ENCODE measurements around the gene TMEM97. TPM values are rescaled to one million over a fixed set of nuclear protein-coding genes. Genes with fewer than 3 reads are reported as not detected.

Gene TMEM97
- polyA plus RNA-seq, 1 donor from 2014 or later = 16.9 TPM

DNA sequence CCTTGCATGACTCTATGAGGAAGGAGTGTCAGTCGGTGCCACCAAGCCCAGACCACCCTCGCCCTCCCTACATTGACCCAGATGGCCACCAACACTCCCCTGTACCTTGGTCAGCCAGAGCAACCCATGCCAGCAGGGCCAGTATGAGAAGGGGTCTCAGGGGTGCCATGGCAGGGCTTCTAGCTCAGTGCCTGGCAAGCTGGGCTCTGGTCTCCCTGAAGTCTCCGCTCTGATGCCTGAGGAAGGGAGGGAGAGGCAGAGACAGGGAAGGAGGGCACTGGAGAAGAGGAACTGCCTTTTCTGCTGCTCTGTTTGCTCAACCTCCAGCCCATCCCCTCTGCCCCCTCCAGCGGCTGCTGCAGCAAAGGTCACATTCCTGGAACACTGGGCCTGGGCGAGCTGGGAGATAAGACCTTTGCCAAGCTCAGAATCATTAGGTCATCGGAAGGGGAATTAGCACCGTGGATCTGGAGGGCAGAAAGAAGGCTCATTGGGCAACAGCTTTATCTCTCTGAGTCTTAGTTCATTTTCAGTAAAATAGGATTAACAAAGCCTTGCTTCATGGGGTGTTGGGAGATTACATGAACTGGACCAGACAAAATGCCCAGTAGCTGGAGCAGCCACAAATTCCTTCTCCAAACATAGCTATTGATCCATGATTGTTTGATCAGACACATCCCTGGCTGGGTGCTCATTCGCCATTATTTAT is 51.2 kb downstream of the TMEM97 start, which contains the start of gene VTN:
Gene VTN (minus strand): TSS at position 273 of the 709 bp plus-strand sequence. CDS start 104 bp downstream, at position 169.
- Histone ChIP-seq H3K9ac (ENCODE audit: low read length) (peak within 1 kb of the TSS; percentile 99), H3K27ac (ENCODE audit: low read length) (peak within 1 kb of the TSS; percentile 96), H3K9me3 (ENCODE audit: low read length) (no peaks in the 10 kb centered on the region), H3K79me2 (replicated peaks; ENCODE audit: insufficient read depth, low read length) (peaks cover 13% of the 10 kb centered on the region), H3K4me3 (ENCODE audit: low read length) (peak within 1 kb of the TSS; percentile 95), H4K20me1 (ENCODE audit: insufficient read depth) (no peaks in the 10 kb centered on the region), H2AFZ (ENCODE audit: low read depth, low read length) (no peak within 1 kb of the TSS), H3K36me3 (ENCODE audit: insufficient read depth, low read length) (no peaks in the 10 kb centered on the region), H3K4me2 (ENCODE audit: low read length) (no peak within 1 kb of the TSS), H3K9me2 (ENCODE audit: insufficient read depth, low read length) (no peaks in the 10 kb centered on the region), H3F3A (ENCODE audit: insufficient read depth, low read length, poor library complexity, severe bottlenecking) (peaks cover 3% of the 10 kb centered on the region), H3K27me3 (ENCODE audit: insufficient read depth, low read depth, low read length) (no peaks in the 10 kb centered on the region)
- TF ChIP-seq TAF1 (IDR thresholded peaks at IDR 0.05; ENCODE audit: low read depth) = no peak
- TF ChIP-seq, protein P1, sequence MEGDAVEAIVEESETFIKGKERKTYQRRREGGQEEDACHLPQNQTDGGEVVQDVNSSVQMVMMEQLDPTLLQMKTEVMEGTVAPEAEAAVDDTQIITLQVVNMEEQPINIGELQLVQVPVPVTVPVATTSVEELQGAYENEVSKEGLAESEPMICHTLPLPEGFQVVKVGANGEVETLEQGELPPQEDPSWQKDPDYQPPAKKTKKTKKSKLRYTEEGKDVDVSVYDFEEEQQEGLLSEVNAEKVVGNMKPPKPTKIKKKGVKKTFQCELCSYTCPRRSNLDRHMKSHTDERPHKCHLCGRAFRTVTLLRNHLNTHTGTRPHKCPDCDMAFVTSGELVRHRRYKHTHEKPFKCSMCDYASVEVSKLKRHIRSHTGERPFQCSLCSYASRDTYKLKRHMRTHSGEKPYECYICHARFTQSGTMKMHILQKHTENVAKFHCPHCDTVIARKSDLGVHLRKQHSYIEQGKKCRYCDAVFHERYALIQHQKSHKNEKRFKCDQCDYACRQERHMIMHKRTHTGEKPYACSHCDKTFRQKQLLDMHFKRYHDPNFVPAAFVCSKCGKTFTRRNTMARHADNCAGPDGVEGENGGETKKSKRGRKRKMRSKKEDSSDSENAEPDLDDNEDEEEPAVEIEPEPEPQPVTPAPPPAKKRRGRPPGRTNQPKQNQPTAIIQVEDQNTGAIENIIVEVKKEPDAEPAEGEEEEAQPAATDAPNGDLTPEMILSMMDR (IDR thresholded peaks at IDR 0.05; ENCODE audit: poor library complexity, severe bottlenecking) = no peak
- TF ChIP-seq SMC3 (conservative IDR thresholded peaks at IDR 0.05; ENCODE audit: poor library complexity) = no peak
- no peak for TF ChIP-seq EP300 (conservative IDR thresholded peaks at IDR 0.05; ENCODE audit: poor library complexity, severe bottlenecking)
- no peak for TF ChIP-seq POLR2AphosphoS5 (IDR thresholded peaks at IDR 0.05)
- no peak for TF ChIP-seq MXI1 (conservative IDR thresholded peaks at IDR 0.05; ENCODE audit: poor library complexity, severe bottlenecking)
- TF ChIP-seq EZH2 (IDR thresholded peaks at IDR 0.05; ENCODE audit: borderline replicate concordance, insufficient read depth, low read length, poor library complexity, severe bottlenecking) = no peak
- TF ChIP-seq, protein P2, sequence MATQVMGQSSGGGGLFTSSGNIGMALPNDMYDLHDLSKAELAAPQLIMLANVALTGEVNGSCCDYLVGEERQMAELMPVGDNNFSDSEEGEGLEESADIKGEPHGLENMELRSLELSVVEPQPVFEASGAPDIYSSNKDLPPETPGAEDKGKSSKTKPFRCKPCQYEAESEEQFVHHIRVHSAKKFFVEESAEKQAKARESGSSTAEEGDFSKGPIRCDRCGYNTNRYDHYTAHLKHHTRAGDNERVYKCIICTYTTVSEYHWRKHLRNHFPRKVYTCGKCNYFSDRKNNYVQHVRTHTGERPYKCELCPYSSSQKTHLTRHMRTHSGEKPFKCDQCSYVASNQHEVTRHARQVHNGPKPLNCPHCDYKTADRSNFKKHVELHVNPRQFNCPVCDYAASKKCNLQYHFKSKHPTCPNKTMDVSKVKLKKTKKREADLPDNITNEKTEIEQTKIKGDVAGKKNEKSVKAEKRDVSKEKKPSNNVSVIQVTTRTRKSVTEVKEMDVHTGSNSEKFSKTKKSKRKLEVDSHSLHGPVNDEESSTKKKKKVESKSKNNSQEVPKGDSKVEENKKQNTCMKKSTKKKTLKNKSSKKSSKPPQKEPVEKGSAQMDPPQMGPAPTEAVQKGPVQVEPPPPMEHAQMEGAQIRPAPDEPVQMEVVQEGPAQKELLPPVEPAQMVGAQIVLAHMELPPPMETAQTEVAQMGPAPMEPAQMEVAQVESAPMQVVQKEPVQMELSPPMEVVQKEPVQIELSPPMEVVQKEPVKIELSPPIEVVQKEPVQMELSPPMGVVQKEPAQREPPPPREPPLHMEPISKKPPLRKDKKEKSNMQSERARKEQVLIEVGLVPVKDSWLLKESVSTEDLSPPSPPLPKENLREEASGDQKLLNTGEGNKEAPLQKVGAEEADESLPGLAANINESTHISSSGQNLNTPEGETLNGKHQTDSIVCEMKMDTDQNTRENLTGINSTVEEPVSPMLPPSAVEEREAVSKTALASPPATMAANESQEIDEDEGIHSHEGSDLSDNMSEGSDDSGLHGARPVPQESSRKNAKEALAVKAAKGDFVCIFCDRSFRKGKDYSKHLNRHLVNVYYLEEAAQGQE (IDR thresholded peaks at IDR 0.05; ENCODE audit: borderline replicate concordance) = no peak
- no peak for TF ChIP-seq RAD21 (conservative IDR thresholded peaks at IDR 0.05)

DNA sequence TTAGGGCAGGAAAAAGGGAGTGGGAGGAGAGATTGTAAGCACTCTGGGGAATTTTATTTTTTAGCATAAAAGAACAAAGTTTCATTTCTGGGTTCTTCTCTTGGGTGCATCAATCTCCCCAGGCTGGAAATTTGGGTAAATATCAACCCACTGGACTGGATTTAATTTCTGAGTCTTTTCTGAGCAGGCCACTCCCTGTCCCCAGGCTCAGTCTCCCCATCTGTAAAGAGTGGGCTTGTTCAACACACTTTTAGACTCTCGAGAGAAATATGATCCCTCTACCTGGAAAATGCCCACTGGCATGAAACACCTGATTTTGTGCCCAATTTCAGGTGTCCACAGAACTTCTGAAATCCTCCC is 51.7 kb downstream of the TMEM97 start:
- Histone ChIP-seq H3K36me3 (ENCODE audit: insufficient read depth, low read length) (no peaks in the 10 kb centered on the region), H3K4me2 (ENCODE audit: low read length) (no peak overlapping the region), H3K27ac (ENCODE audit: low read length) (peak overlapping the region; percentile 96), H3K9me2 (ENCODE audit: insufficient read depth, low read length) (no peaks in the 10 kb centered on the region), H3K4me3 (ENCODE audit: low read length) (peak overlapping the region; percentile 95), H3F3A (ENCODE audit: insufficient read depth, low read length, poor library complexity, severe bottlenecking) (peaks cover 3% of the 10 kb centered on the region), H2AFZ (ENCODE audit: low read depth, low read length) (no peak overlapping the region), H3K79me2 (replicated peaks; ENCODE audit: insufficient read depth, low read length) (peaks cover 17% of the 10 kb centered on the region), H3K9me3 (ENCODE audit: low read length) (no peaks in the 10 kb centered on the region), H4K20me1 (ENCODE audit: insufficient read depth) (no peaks in the 10 kb centered on the region), H3K9ac (ENCODE audit: low read length) (peak overlapping the region; percentile 99), H3K27me3 (ENCODE audit: insufficient read depth, low read depth, low read length) (no peaks in the 10 kb centered on the region)
- TF ChIP-seq SMC3 (conservative IDR thresholded peaks at IDR 0.05; ENCODE audit: poor library complexity) = no peak
- no peak for TF ChIP-seq POLR2AphosphoS5 (IDR thresholded peaks at IDR 0.05)
- no peak for TF ChIP-seq RAD21 (conservative IDR thresholded peaks at IDR 0.05)
- TF ChIP-seq, protein P1 (IDR thresholded peaks at IDR 0.05; ENCODE audit: poor library complexity, severe bottlenecking) = no peak
- TF ChIP-seq MXI1 (conservative IDR thresholded peaks at IDR 0.05; ENCODE audit: poor library complexity, severe bottlenecking) = no peak
- TF ChIP-seq EZH2 (IDR thresholded peaks at IDR 0.05; ENCODE audit: borderline replicate concordance, insufficient read depth, low read length, poor library complexity, severe bottlenecking) = no peak
- TF ChIP-seq EP300 (conservative IDR thresholded peaks at IDR 0.05; ENCODE audit: poor library complexity, severe bottlenecking) = no peak
- TF ChIP-seq, protein P2 (IDR thresholded peaks at IDR 0.05; ENCODE audit: borderline replicate concordance) = no peak

Data from neural cell (in vitro differentiated cells).